22Rv1 (cell line): ENCODE measurements around the gene PCSK1.

Experiments used
- H3K27ac ChIP-seq: fragments of 450-650 bp; 2 replicates; pipeline ENCODE4 v1.5.1; 2017
- ZFX ChIP-seq: fragments of 450-650 bp; IDR thresholded peaks from 2 replicates; pipeline ENCODE4 v1.6.1; 2017; ENCODE audit warnings: antibody characterized with exemption, borderline replicate concordance
- TF ChIP-seq, protein P1 (sequence below): fragments of 450-650 bp; IDR thresholded peaks from 2 replicates; pipeline ENCODE4 v1.5.1; 2017; ENCODE audit warnings: mild to moderate bottlenecking

PCSK1 gene

GRCh38 chr5:96385538-96385937, 47.5 kb downstream of the PCSK1 start:
- no peak overlapping the region for H3K27ac ChIP-seq
- TF ChIP-seq, protein P1, sequence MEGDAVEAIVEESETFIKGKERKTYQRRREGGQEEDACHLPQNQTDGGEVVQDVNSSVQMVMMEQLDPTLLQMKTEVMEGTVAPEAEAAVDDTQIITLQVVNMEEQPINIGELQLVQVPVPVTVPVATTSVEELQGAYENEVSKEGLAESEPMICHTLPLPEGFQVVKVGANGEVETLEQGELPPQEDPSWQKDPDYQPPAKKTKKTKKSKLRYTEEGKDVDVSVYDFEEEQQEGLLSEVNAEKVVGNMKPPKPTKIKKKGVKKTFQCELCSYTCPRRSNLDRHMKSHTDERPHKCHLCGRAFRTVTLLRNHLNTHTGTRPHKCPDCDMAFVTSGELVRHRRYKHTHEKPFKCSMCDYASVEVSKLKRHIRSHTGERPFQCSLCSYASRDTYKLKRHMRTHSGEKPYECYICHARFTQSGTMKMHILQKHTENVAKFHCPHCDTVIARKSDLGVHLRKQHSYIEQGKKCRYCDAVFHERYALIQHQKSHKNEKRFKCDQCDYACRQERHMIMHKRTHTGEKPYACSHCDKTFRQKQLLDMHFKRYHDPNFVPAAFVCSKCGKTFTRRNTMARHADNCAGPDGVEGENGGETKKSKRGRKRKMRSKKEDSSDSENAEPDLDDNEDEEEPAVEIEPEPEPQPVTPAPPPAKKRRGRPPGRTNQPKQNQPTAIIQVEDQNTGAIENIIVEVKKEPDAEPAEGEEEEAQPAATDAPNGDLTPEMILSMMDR: no peak
- TF ChIP-seq ZFX: no peak

- TF ChIP-seq, protein P1: no peak
- no peak for TF ChIP-seq ZFX
- H3K27ac ChIP-seq: no peak overlapping the region
Measured at GRCh38 chr5:96384353-96384752, 48.7 kb downstream of the PCSK1 start.

DNA sequence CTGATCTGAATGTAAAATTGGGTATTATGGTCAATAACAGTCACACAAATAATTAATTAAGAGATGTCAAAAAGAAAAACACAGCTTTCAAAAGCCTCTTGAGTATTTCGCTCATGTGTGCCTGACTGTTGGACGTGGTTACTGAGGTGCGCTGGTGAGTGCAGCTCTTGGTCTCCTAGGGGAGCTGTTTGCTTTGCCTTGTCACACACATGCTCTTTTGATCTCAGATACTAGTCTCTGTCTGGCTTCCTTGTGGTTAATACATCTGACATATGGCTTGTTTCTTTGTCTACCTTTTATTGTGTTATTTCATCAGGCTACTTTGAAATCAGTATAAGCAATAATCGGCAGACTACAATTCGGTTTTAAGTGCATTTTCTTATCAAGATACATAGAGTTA, 51.5 kb downstream of the PCSK1 start:
- TF ChIP-seq, protein P1: no peak
- no peak for TF ChIP-seq ZFX
- H3K27ac ChIP-seq: no peak overlapping the region

DNA sequence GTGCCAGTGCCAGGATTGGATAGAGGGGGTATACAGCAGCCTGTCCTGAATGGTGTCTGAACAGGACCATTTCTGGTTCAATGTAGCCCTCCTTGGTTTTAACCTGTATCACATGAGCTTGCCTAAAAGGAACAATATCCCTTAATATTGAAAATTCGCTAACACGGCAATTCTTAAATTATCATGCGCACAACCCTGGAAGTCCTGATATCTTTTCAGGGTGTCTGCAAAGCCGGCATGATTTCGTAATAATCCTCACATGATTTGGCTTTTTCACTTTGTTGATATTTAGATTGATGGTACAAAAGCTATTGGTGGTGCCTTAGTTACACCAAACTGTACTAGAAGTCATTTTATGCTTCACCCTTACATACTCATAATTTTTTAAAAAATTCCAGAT, 53.2 kb downstream of the PCSK1 start:
- no peak overlapping the region for H3K27ac ChIP-seq
- no peak for TF ChIP-seq ZFX
- TF ChIP-seq, protein P1: no peak

GRCh38 chr5:96377597-96377996, 55.5 kb downstream of the PCSK1 start:
- TF ChIP-seq, protein P1: no peak
- TF ChIP-seq ZFX: no peak

DNA sequence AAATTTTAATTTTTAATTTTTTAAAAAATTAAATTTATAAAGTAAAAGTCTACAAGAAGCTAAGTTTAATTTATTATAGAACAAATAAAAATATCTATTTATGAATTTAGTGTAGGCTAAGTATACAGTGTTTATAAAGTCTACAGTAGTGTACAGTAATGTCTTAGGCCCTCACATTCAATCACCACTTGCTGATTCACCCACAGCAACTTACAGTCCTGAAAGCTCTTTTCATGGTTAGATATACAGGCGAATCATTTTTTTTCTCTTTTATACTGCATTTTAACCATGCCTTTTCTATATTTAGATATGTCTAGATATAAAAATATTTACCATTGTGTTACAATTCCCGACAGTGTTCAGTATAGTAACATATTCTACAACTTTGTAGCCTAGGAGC, 55.9 kb downstream of the PCSK1 start:
- TF ChIP-seq ZFX: no peak
- TF ChIP-seq, protein P1: no peak
- H3K27ac ChIP-seq: no peak overlapping the region

More at GRCh38 chr5:96377597-96377996, 55.5 kb downstream of the PCSK1 start:
- no peak overlapping the region for H3K27ac ChIP-seq

GRCh38 chr5:96374653-96375052, 58.4 kb downstream of the PCSK1 start:
- TF ChIP-seq, protein P1: no peak
- no peak for TF ChIP-seq ZFX
- no peak overlapping the region for H3K27ac ChIP-seq
